MCF 10A (cell line): ENCODE data around the gene GIT2. TPM values are rescaled to one million over a fixed set of nuclear protein-coding genes. Genes with fewer than 3 reads are reported as not detected.

Experiments
- BruUV-seq: library from RNA; stranded (reverse); fragments of 400-500 nt; replicated peaks from 2 replicates; lab custom pipeline; 2021; lab: Mats Ljungman, UMichigan
- CTCF ChIA-PET: fragments of 300-600 bp; sonication (Branson Sonifier 250); formaldehyde crosslinking; extraction: SDS; loops from one replicate; lab custom pipeline; 2021; ENCODE audit warnings: antibody characterized with exemption, inconsistent platforms; lab: Yijun Ruan, JAX
- POLR2A ChIA-PET: fragments of 300-600, 350-650 bp; sonication (Branson Sonifier 250); formaldehyde crosslinking; extraction: SDS; loops from one replicate; lab custom pipeline; 2020; ENCODE audit warnings: antibody characterized with exemption, inconsistent platforms; lab: Yijun Ruan, JAX
- DNase-seq: peaks from one replicate; pipeline ENCODE4 v3.0.0-alpha.2; 2018; ENCODE audit not compliant: unreplicated experiment
- H3K27ac Mint-ChIP-seq: one replicate; pipeline ENCODE4 v1.8.0; 2022; ENCODE audit warnings: mild to moderate bottlenecking, low read depth, mixed read lengths; ENCODE audit not compliant: unreplicated experiment
- H3K27me3 Mint-ChIP-seq: one replicate; pipeline ENCODE4 v1.8.0; 2022; ENCODE audit warnings: mixed read lengths; ENCODE audit not compliant: insufficient read depth, unreplicated experiment
- H3K36me3 Mint-ChIP-seq: one replicate; pipeline ENCODE4 v1.8.0; 2022; ENCODE audit warnings: mild to moderate bottlenecking, moderate library complexity, mixed read lengths; ENCODE audit not compliant: insufficient read depth, unreplicated experiment
- H3K4me1 Mint-ChIP-seq: one replicate; pipeline ENCODE4 v1.8.0; 2022; ENCODE audit warnings: mixed read lengths; ENCODE audit not compliant: insufficient read depth, unreplicated experiment
- H3K4me3 Mint-ChIP-seq: one replicate; pipeline ENCODE4 v1.8.0; 2022; ENCODE audit warnings: mild to moderate bottlenecking, moderate library complexity, mixed read lengths; ENCODE audit not compliant: unreplicated experiment
- H3K9me3 Mint-ChIP-seq: one replicate; pipeline ENCODE4 v1.8.0; 2022; ENCODE audit warnings: mixed read lengths; ENCODE audit not compliant: unreplicated experiment
- intact Hi-C: fragments of 100-400 bp; cut with micrococcal nuclease; formaldehyde crosslinking; loops from 2 replicates; pipeline ENCODE4 v1.14.1; 2022
- total RNA-seq: library from RNA; stranded (reverse); gene quantifications from 2 replicates; pipeline ENCODE4 v1.2.3, GENCODE V29; 2022
- TF ChIP-seq, protein P1 (sequence below): fragments of 200-600 bp; IDR thresholded peaks from one replicate; pipeline ENCODE4 v1.8.0; 2022; ENCODE audit warnings: antibody characterized with exemption, mild to moderate bottlenecking; ENCODE audit not compliant: unreplicated experiment

The GIT2 gene
- total RNA-seq, 1 experiment from 2014 or later, result 30.0 TPM

DNA sequence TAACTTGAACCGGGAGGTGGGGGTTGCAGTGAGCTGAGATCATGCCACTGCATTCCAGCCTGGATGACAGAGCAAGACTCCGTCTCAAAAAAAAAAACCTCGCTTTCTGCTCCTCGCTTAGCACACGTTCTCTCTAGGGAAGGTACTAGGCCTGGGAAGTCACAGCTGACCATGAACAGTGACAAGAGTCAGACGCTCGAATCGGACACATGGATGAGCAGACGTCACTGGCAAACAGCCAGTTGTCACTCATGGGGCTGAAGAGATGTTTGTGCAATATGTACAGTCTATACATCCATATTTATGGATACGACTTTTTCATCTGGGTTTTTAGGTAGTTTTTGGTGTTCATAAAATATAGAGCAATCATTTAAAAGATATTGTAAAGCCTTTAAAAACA, 76.7 kb downstream of the GIT2 start:
- POLR2A ChIA-PET, result no interaction called here
- BruUV-seq, result no TSS peak
- H3K36me3 Mint-ChIP-seq, result peaks cover 30% of the 10 kb centered on the region
- no peak for DNase-seq
- H3K27ac Mint-ChIP-seq, result no peak overlapping the region
- no peaks in the 10 kb centered on the region for H3K27me3 Mint-ChIP-seq
- intact Hi-C loops, result no loop called here
- TF ChIP-seq, protein P1, sequence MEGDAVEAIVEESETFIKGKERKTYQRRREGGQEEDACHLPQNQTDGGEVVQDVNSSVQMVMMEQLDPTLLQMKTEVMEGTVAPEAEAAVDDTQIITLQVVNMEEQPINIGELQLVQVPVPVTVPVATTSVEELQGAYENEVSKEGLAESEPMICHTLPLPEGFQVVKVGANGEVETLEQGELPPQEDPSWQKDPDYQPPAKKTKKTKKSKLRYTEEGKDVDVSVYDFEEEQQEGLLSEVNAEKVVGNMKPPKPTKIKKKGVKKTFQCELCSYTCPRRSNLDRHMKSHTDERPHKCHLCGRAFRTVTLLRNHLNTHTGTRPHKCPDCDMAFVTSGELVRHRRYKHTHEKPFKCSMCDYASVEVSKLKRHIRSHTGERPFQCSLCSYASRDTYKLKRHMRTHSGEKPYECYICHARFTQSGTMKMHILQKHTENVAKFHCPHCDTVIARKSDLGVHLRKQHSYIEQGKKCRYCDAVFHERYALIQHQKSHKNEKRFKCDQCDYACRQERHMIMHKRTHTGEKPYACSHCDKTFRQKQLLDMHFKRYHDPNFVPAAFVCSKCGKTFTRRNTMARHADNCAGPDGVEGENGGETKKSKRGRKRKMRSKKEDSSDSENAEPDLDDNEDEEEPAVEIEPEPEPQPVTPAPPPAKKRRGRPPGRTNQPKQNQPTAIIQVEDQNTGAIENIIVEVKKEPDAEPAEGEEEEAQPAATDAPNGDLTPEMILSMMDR, result no peak
- H3K4me1 Mint-ChIP-seq, result no peaks in the 10 kb centered on the region
- H3K9me3 Mint-ChIP-seq, result no peaks in the 10 kb centered on the region
- CTCF ChIA-PET, result interaction anchor here (1.1 to 1.3 kb wide), 2 partner anchors 15 to 19 kb away, joined by 4 read pairs; partner anchors contain the start of gene TCHP
- H3K4me3 Mint-ChIP-seq, result no peak overlapping the region

DNA sequence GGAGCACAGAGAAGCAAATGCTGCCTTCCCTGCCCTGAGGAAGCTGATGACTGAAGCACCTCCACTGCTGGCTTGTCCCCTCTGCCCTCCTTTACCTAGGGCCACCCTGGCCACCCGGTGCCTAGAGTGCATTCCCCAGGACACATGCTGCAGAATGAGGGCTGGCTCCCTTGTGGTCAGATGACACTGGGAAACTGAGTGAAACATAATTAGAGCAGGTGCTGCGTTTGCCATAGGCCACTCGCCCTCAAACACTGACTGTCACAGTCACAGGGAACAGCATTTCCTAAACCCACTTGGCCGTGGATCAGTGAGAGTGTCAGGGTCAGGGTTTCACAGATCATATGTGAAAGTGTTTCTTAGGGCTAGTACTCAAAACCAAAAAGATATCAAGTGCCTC, 80.1 kb downstream of the GIT2 start:
- DNase-seq, result no peak
- Mint-ChIP-seq H3K4me3 (no peak overlapping the region), H3K27ac (no peak overlapping the region), H3K9me3 (no peaks in the 10 kb centered on the region), H3K27me3 (no peaks in the 10 kb centered on the region), H3K4me1 (no peaks in the 10 kb centered on the region), H3K36me3 (peaks cover 58% of the 10 kb centered on the region)
- intact Hi-C loops, result no loop called here
- TF ChIP-seq, protein P1, result no peak
- POLR2A ChIA-PET, result no interaction called here
- no TSS peak for BruUV-seq
- CTCF ChIA-PET, result interaction anchor here (1.4 kb wide), 1 partner anchor 70 kb away, joined by 3 read pairs; no protein-coding TSS in a partner anchor

DNA sequence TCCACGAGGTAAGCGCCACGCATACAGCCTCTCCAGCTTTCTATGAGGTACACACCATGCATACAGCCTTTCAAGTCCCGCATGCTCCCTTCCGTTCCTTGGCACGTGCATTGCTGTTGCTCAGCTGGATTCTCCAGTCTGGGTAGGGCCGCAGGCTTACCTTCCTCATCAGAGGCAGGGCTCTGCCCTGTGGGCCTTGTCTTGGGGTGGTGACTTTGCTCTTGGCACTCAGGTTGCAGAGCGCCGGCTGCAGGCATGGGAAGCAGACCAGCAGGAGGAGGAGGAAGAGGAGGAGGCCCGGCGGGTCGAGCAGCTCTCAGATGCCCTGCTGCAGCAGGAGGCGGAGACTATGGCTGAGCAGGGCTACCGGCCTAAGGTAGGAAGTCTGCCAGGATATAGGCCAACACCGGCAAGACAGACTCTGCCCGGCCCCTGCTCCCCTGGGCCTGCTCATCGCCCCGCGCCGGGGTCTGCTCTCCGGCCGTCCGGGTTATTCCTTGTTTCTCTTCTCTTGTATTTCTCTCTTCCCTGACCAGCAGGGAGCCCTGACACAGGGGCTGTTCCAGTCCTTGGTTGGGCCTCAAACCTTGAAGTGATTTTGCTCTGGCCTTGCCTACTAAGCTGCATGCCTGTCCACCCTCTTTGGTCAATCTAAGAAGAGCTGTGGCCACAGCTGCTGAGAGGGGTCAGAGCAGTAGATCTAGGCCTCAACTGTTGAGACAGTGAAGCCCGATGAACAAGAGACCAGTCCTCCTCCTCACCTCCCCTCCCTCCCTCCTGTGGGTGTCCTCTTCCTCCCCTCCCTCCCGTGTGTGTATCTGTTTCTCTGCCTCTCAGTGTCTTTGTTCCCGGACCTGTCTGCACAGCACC, 80.8 kb downstream of the GIT2 start:
- POLR2A ChIA-PET, result interaction anchor here (0.6 kb wide), 1 partner anchor 69 kb away, joined by 3 read pairs; no protein-coding TSS in a partner anchor
- H3K36me3 Mint-ChIP-seq, result peaks cover 62% of the 10 kb centered on the region
- no peaks in the 10 kb centered on the region for H3K9me3 Mint-ChIP-seq
- no peak for DNase-seq
- no peak overlapping the region for H3K27ac Mint-ChIP-seq
- H3K4me1 Mint-ChIP-seq, result no peaks in the 10 kb centered on the region
- TF ChIP-seq, protein P1, result no peak
- H3K4me3 Mint-ChIP-seq, result no peak overlapping the region
- CTCF ChIA-PET, result interaction anchor here (1.0 to 2.1 kb wide), 3 partner anchors 11 to 70 kb away, joined by 3 to 11 read pairs (median 7); no protein-coding TSS in a partner anchor
- H3K27me3 Mint-ChIP-seq, result no peaks in the 10 kb centered on the region
- intact Hi-C loops, result no loop called here
- BruUV-seq, result no TSS peak

DNA sequence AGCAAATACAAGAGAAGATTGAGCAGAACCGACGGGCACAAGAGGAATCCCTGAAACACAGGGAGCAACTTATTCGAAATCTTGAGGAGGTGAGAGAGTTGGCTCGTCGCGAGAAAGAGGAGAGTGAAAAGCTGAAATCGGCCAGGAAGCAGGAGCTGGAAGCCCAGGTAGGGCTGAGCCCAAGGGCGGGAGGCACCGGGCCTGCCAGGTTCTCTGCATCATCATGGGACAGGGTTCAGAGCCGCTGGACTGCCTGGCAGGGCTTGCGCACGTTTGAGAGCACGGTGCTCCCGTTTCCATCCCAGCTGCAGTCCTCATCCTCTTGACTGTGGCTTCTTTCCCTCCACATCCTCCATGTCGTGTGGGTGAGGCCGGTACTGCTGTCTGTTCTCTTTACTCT, 81.7 kb downstream of the GIT2 start:
- no peak for DNase-seq
- intact Hi-C loops, result no loop called here
- POLR2A ChIA-PET, result no interaction called here
- TF ChIP-seq, protein P1, result no peak
- H3K4me1 Mint-ChIP-seq, result no peaks in the 10 kb centered on the region
- CTCF ChIA-PET, result interaction anchor here (1.0 to 2.1 kb wide), 3 partner anchors 12 to 69 kb away, joined by 3 to 11 read pairs (median 7); no protein-coding TSS in a partner anchor
- no peak overlapping the region for H3K27ac Mint-ChIP-seq
- H3K36me3 Mint-ChIP-seq, result peaks cover 62% of the 10 kb centered on the region
- no TSS peak for BruUV-seq
- no peak overlapping the region for H3K4me3 Mint-ChIP-seq
- no peaks in the 10 kb centered on the region for H3K27me3 Mint-ChIP-seq
- H3K9me3 Mint-ChIP-seq, result no peaks in the 10 kb centered on the region
